Lung (tissue), 12 donors: ENCODE results near the gene ARHGEF16. TPM values are rescaled to one million over a fixed set of nuclear protein-coding genes. Genes with fewer than 3 reads are reported as not detected.
A peak's percentile ranks its signal among the peaks of the same experiment; 100 is the strongest.

Source experiments
- ATAC-seq: fragments of 200-7000 bp; cut with Tn5 transposase; one replicate; pipeline ENCODE4 v1.9.1; 2020; ENCODE audit warnings: moderate number of reproducible peaks; ENCODE audit not compliant: insufficient read depth, low FRiP score
- DNase-seq, 3 donors: peaks; one replicate each; pipeline ENCODE4 v3.0.0-alpha.2; 2013 to 2017
- H3K27ac ChIP-seq, 2 donors: one replicate each; pipeline ENCODE4 v1.5.1; 2013; ENCODE audit warnings: mild to moderate bottlenecking in 2 of 2, moderate library complexity in 2 of 2, control low read depth in 1 of 2, inconsistent platforms in 1 of 2, low read depth in 1 of 2, low read length in 1 of 2
- H3K27me3 ChIP-seq, 3 donors: one replicate each; pipeline ENCODE4 v1.5.1; 2013; ENCODE audit warnings: low read length in 2 of 3; ENCODE audit not compliant: control insufficient read depth in 3 of 3, insufficient read depth in 3 of 3
- H3K36me3 ChIP-seq, 4 donors: one replicate each; pipeline ENCODE4 v1.5.1; 2013; ENCODE audit warnings: low read length in 4 of 4, mild to moderate bottlenecking in 1 of 4, moderate library complexity in 1 of 4; ENCODE audit not compliant: control insufficient read depth in 4 of 4, insufficient read depth in 4 of 4
- H3K4me1 ChIP-seq, 5 donors: one replicate each; pipeline ENCODE4 v1.5.1; 2013; ENCODE audit warnings: low read length in 5 of 5, mild to moderate bottlenecking in 2 of 5, moderate library complexity in 1 of 5; ENCODE audit not compliant: control insufficient read depth in 5 of 5, insufficient read depth in 5 of 5
- H3K4me3 ChIP-seq: one replicate; pipeline ENCODE4 v1.5.1; 2013; ENCODE audit warnings: mild to moderate bottlenecking, control low read depth, moderate library complexity
- H3K9ac ChIP-seq, 2 donors: one replicate each; pipeline ENCODE4 v1.5.1; 2013; ENCODE audit warnings: low read length in 2 of 2, control low read depth in 1 of 2; ENCODE audit not compliant: insufficient read depth in 1 of 2
- H3K9me3 ChIP-seq, 4 donors: one replicate each; pipeline ENCODE4 v1.5.1; 2013; ENCODE audit warnings: low read length in 3 of 4, mild to moderate bottlenecking in 1 of 4, moderate library complexity in 1 of 4; ENCODE audit not compliant: control insufficient read depth in 4 of 4, insufficient read depth in 3 of 4
- CTCF ChIP-seq: IDR thresholded peaks from 2 replicates; pipeline ENCODE4 v1.5.1; 2012; ENCODE audit warnings: mild to moderate bottlenecking; ENCODE audit errors: control extremely low read depth, extremely low read depth
- WGBS, 2 donors: extraction: QIAGEN DNeasy Blood & Tissue Kit; methylation state at CpG; one replicate each; pipeline ENCODE4 v1.1.7; 2013; 5-methylcytosine and 5-hydroxymethylcytosine counted together
- polyA plus RNA-seq, 2 donors: library from polyadenylated mRNA; stranded (reverse); fragments of 200-250 nt; gene quantifications; one replicate each; pipeline ENCODE4 v1.2.1, GENCODE V29; 2013
- total RNA-seq, 2 donors: library from RNA; depleted of rRNA in 1 of 2; stranded (reverse); fragments of >200 nt in 1 of 2; gene quantifications; one replicate each; pipeline ENCODE4 v1.2.1, GENCODE V29; 2014 to 2021
- donor health status: control.
- donor health status: control.
- donor health status: Bipolar disorder and iron deficiency.
- donor health status: healthy.
- donor health status: DM: yes; HTN: yes; CAD: no.

Gene ARHGEF16
- total and polyA plus RNA-seq, 4 donors = 6.5 to 14.8 (median 9.8) TPM

DNA sequence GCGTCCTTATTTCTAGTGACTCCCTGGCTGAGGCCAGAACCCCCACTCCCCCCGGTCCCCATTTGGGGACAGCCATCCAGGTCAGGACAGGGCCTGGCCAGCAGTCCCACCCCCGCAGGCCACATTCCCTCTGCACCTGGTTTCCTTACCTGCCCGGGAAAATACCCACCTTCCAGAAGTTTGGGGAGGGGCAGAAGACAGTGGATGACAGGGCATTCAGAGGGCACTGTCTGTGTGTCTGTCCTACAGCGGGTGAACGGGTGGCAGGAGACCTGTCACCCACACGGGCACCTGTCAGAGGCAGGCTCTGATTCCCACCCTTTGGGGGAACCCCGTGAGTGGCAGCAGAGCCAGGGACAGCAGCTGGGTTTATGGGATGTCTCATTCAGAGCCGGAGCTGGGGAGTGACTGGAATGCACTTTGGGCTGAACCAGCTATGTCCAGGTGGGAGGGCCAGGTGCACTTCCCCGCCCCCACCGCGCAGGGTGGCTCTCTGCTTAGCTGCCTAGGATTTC, 2.0 kb downstream of the ARHGEF16 start:
- Histone ChIP-seq H3K4me3 (no peak overlapping the region), H3K27me3 (peaks cover 0 to 3% (median 0%) of the 10 kb centered on the region in 3 donors), H3K9ac (no peak overlapping the region), H3K9me3 (no peaks in the 10 kb centered on the region), H3K4me1 (peaks cover 0 to 17% (median 7%) of the 10 kb centered on the region in 5 donors), H3K36me3 (no peaks in the 10 kb centered on the region), H3K27ac (no peak overlapping the region)
- 85 to 90% methylated on average over 12 of the region's 12 CpGs for WGBS, 2 donors
- ATAC-seq = no peak
- DNase-seq = no peak
- TF ChIP-seq CTCF = no peak

GRCh38 chr1:3456964-3457909, 2.8 kb downstream of the ARHGEF16 start:
- 86 to 88% methylated on average over 27 to 29 of the region's 29 CpGs for WGBS, 2 donors
- H3K36me3 ChIP-seq = no peaks in the 10 kb centered on the region
- H3K9ac ChIP-seq = no peak overlapping the region
- peaks cover 0 to 3% (median 0%) of the 10 kb centered on the region in 3 donors for H3K27me3 ChIP-seq
- DNase-seq (no peak), ATAC-seq (no peak)
- no peak for TF ChIP-seq CTCF
- peaks cover 0 to 17% (median 7%) of the 10 kb centered on the region in 5 donors for H3K4me1 ChIP-seq
- no peaks in the 10 kb centered on the region for H3K9me3 ChIP-seq
- H3K27ac ChIP-seq = peak overlapping the region in 1 of 2 donors; percentile 15
- no peak overlapping the region for H3K4me3 ChIP-seq

DNA sequence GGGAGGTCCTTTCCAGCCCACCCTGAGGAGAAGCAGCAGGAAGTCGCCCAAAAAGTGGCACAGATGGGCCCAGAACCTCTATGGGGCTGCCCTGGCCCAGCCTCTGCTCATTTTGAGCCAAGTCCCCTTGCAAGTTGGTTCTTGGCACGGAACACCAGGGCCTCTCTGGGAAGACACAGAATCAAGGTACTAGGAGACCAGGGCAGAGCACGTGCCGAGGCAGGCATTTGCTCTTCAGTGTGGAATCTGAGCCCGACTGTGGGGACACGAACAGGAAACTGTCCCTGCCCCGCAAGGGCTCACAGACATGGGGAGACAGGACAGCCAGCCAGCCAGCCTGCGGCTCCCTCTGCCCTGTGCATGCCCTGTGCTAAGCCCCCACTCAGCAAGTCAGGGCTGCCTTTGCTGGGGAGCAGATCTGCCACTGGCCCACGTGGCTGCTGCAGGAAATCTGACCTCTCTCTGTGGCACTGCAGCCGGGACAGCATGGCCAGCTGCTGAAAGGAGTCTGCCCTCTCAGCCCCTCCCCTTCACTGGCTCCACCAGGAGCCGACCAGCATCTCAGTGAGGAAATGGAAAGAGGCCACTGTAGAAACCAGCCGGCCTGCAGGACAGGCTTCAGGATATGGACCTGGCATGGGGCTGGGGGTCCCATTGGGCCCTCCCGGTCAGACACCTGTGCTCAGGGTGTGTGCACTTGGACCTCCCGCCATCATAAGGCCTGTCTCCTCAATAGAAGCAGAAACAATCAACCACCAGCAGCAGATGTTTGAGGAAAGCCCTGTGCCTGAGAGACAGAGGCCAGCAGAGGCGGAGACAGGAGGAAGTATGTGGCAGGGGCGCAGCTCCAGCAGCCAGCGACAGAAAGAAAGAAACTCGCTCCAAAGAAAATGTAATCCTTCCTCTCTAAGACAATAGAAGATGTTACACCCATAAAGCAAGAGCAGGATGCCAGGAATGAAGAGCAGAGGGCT, 3.7 kb downstream of the ARHGEF16 start:
- ATAC-seq = no peak

More for the DNA sequence above, 3.7 kb downstream of the ARHGEF16 start:
- no peaks in the 10 kb centered on the region for H3K36me3 ChIP-seq
- WGBS, 2 donors = 41 to 43% methylated on average over 18 of the region's 18 CpGs
- peaks cover 0 to 17% (median 7%) of the 10 kb centered on the region in 5 donors for H3K4me1 ChIP-seq
- H3K27me3 ChIP-seq = peaks cover 0 to 3% (median 0%) of the 10 kb centered on the region in 3 donors
- no peak overlapping the region for H3K9ac ChIP-seq
- H3K9me3 ChIP-seq = no peaks in the 10 kb centered on the region
- H3K4me3 ChIP-seq = no peak overlapping the region
- no peak overlapping the region for H3K27ac ChIP-seq
- no peak for TF ChIP-seq CTCF
- DNase-seq = peak in 1 of 3 donors; percentile 11
